HEK293T (cell line): Measurements from ENCODE around the gene FOXG1.

Experiments
- FOXK2 ChIP-seq: fragments of 450-650 bp; IDR thresholded peaks from 2 replicates; pipeline ENCODE4 v1.6.1; 2016; ENCODE audit warnings: mild to moderate bottlenecking
- FOXM1 ChIP-seq: fragments of 450-650 bp; IDR thresholded peaks from 2 replicates; pipeline ENCODE4 v1.6.1; 2017; ENCODE audit warnings: mild to moderate bottlenecking, borderline replicate concordance

- TF ChIP-seq FOXM1 = no peak
- no peak for TF ChIP-seq FOXK2
Measured at GRCh38 chr14:28769276-28769880, 2.8 kb downstream of the FOXG1 start.
